GM18867 (cell line): ENCODE measurements around the gene PTPA.
A peak's percentile ranks its signal among the peaks of the same experiment; 100 is the strongest.

Experiments
- ATAC-seq: cut with Tn5 transposase; IDR thresholded peaks from one replicate; pipeline ENCODE4 v1.9.1; 2021; ENCODE audit warnings: mild to moderate bottlenecking, moderate library complexity; ENCODE audit not compliant: unreplicated experiment

PTPA gene

DNA sequence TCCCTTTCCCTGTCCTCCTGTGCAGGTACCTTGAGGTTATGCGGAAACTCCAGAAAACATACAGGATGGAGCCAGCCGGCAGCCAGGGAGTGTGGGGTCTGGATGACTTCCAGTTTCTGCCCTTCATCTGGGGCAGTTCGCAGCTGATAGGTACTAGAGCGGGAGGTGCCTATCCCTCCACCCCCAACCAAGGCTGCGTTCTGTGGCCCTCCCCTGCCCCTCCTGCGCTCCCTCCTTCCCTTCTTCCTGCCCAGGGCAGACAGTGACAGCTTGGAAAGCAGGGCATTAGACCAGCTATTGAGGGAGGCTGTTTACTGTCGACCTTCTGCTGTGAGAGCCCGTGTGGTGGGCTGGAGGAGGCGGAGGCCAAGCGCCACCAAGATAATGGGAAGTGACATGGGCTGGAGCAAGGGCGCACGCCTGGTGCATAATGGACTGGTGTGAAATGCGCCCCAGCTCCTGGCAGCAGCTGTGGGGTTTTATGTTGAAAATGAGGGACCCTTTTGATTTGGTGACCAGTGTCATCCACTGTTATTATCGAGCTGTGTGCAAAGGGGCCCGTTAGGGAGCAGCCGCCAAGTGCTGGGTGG lies 25.3 kb downstream of the PTPA start:
- no peak for ATAC-seq

GRCh38 chr9:129137292-129138143 lies 26.3 kb downstream of the PTPA start:
- no peak for ATAC-seq

DNA sequence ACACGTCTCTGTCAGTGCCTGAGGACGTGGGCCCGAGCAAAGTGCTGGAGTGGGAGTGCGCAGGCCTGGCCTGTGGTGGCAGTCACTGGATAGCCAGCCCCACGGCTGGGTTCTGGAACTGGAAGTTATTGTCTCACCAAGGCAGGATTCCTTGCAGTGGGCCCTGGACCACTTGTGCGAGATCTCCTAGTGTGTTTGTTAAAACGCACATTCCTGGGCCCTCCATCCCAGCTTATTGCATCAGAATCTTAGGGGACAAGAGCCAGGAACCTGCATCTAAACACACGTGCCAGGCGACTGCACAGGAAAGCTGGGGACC lies 26.9 kb downstream of the PTPA start:
- no peak for ATAC-seq

- ATAC-seq: peak; percentile 2
Observed at GRCh38 chr9:129138476-129139232, 27.4 kb downstream of the PTPA start.

- peak; percentile 39 for ATAC-seq
Observed at GRCh38 chr9:129139233-129139992, 28.2 kb downstream of the PTPA start.

DNA sequence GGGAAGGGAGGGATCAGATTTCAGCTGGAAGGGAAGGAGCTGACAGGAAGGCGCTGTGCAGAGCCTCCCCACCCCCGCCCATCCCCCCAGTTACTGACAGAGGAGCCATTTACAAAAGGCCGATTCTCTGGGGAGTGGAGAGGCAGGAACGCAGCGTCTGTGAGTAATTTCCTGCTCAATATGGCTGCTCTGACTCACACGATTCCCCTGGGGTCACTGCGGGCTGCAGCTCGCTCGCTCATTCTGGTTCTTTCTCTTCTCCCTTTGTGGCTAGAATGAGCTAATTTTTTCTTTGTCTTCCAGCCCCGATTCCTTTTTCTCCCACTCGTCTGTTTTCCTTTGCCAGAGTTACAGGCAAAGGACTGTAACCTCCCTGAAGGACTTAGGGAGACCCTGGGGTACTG lies 28.8 kb downstream of the PTPA start:
- peak; percentile 57 for ATAC-seq

- peak; percentile 7 for ATAC-seq
Observed at GRCh38 chr9:129140397-129141065, 29.3 kb downstream of the PTPA start.

GRCh38 chr9:129141066-129142041 lies 30.1 kb downstream of the PTPA start:
- no peak for ATAC-seq

- no peak for ATAC-seq
Observed at GRCh38 chr9:129142138-129142935, 31.1 kb downstream of the PTPA start.

- no peak for ATAC-seq
Observed at GRCh38 chr9:129143031-129143927, 32.1 kb downstream of the PTPA start.

DNA sequence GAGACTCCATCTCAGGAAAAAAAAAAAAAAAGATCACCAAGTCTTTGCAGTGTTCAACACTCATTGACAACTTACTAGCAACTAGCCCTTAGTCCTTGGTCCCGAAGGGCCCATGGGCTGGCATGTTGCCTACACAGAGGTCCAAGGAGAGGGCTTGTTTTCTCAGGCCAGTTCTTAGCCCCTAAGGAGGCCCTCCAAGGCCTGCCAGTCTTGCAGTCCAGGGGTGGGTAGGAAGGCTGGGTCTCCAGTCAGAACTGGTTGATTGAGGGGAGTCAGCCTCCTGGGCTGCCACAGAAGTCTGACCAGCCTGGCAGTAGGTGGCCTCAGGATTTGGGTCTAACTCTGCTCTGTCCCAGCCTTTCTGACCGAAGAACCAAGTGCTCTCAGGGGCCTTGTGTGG lies 34.1 kb downstream of the PTPA start:
- no peak for ATAC-seq

DNA sequence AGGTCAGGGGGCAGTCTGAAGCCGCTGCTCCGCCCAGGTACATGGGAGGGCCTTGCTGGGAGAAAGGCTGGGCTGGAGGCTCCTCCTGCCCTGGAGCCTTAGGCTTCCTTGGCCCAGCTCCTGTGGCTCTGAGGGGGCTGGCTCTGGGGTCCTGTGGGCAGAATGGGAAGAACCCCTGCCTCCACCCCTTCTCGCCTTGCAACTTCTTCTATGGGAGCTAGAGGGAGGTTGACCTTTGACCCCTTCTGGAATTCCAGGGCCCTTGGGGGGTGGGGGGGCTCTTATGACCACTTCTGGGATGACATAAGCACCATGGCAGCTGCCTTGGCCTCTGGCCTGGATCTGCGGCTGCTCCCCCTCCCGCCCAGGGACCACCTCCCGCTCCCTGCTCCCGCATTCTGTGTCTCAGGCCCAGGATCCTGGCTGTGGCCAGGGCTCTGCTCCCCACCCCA lies 34.7 kb downstream of the PTPA start:
- ATAC-seq: no peak

DNA sequence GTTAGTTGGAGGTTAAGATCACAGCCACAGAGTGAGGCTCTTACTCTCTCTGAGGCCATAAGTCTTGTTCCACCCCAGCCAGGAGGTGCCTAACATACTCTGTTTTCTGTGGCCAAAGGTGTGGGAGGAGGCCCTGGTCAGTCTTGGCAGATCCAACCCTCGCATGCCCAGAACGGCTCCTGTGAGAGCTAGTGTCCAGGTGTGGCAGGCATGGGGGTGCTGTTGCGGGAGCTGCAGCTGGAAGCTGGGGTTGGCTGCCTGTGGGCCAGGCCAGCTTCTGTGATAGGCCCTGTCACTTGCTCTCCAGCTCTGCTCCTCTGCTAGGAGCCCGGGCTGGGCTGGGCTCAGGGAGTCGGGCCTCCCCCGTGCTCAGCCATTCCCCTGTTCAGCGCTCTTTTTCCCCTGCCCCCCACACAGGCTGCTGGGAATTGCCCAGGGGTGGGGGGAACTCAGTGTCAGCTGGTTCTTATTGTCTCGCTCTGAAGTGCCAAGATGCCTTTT lies 35.3 kb downstream of the PTPA start:
- no peak for ATAC-seq

DNA sequence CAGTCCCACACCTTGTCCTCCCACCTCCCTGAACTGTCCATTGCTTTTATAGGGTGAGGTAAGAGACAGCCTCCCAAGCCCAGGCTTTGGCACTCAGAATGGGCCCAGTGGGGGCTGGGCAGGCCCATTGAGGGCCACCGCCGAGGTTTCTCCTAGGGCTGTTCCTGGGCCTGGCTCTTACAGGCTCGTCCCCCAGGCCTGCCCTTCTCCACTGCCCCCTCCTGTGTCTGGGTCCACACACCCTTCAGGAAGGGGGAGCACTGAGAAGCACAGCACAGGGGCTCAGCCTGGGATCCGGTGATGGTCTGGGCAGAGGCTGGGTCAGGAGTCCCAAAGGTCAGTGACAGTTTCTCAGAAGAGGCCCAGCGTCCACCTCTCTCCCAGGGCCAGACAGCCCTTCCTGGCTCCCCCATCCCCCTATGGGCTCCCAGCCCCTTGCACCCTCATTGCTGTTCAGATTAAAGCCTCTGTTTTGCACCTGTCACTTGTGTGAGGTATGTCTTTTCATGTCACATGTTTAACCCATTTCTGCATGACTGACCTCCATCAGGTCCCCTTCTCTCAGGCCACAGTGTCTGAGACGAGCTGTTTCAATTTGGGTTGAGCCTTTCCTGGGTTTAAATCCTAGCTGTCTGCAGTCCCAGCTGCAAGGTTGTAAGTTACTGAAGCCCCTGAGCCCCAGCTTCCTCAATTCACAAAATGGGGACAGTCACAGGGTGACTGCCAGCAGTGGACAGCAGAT lies 37.4 kb downstream of the PTPA start:
- ATAC-seq: no peak

- ATAC-seq: no peak
Observed at GRCh38 chr9:129149442-129149841, 38.2 kb downstream of the PTPA start.

DNA sequence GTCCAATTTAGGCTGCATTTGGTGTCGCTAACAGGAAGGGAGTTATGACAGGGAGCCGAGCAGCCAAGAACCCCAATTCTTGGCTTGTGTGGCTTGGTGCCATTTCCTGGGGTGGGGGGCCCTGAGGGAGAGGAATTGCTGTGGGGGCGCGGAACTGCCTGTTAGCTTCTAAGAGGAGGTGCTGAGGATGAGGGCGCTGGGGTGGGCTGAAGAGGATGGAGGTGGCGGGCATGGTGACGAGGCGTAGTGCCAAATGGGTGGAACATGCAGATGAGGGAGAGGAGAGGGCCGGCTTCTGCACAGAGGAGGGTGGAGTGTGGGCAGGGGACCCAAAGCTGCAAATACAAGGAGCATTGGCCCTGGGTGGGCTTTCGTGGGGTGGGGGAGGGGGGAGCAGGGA lies 38.9 kb downstream of the PTPA start:
- ATAC-seq: no peak
